Measurements from ENCODE around the gene USP3. TPM values are rescaled to one million over a fixed set of nuclear protein-coding genes. Genes with fewer than 3 reads are reported as not detected.

USP3 gene
- total RNA-seq, 1 experiment from 2014 or later = 36.6 TPM

- peak; percentile 62; the same call in 1 of the 2 replicates for TF ChIP-seq MAX (CRISPR knock-in tag; IDR thresholded peaks at IDR 0.05)
- TF ChIP-seq NR1H2 (CRISPR knock-in tag; IDR thresholded peaks at IDR 0.05) = no peak
- no peak for TF ChIP-seq MXD4 (CRISPR knock-in tag; IDR thresholded peaks at IDR 0.05; ENCODE audit: borderline replicate concordance)
- TF ChIP-seq IRF2 (CRISPR knock-in tag; IDR thresholded peaks at IDR 0.05; ENCODE audit: borderline replicate concordance, low read depth) = no peak
- TF ChIP-seq E2F1 (CRISPR knock-in tag; IDR thresholded peaks at IDR 0.05) = no peak
- TF ChIP-seq PRDM15 (CRISPR knock-in tag; IDR thresholded peaks at IDR 0.05) = no peak
- TF ChIP-seq ZNF532 (CRISPR knock-in tag; IDR thresholded peaks at IDR 0.05; ENCODE audit: borderline replicate concordance) = no peak
- TF ChIP-seq ZNF423 (CRISPR knock-in tag; IDR thresholded peaks at IDR 0.05) = peak; percentile 44; the same call in 1 of the 2 replicates
- TF ChIP-seq ZNF425 (CRISPR knock-in tag; conservative IDR thresholded peaks at IDR 0.05) = no peak
- no peak for TF ChIP-seq E2F4 (CRISPR knock-in tag; IDR thresholded peaks at IDR 0.05; ENCODE audit: borderline replicate concordance, low read depth)
- no peak for TF ChIP-seq TEAD4 (CRISPR knock-in tag; IDR thresholded peaks at IDR 0.05)
- no peak for TF ChIP-seq ZNF138 (CRISPR knock-in tag; conservative IDR thresholded peaks at IDR 0.05)
- no peak for TF ChIP-seq TCF7 (CRISPR knock-in tag; IDR thresholded peaks at IDR 0.05; ENCODE audit: low read depth)
- TF ChIP-seq ZNF263 (CRISPR knock-in tag; IDR thresholded peaks at IDR 0.05; ENCODE audit: low read depth) = no peak
- no peak for TF ChIP-seq CREM (CRISPR knock-in tag; IDR thresholded peaks at IDR 0.05)
- TF ChIP-seq GRHL2 (CRISPR knock-in tag; IDR thresholded peaks at IDR 0.05; ENCODE audit: insufficient replicate concordance, severe bottlenecking) = no peak
Observed at GRCh38 chr15:63461230-63461985, 43.0 kb upstream of the USP3 start (continued).
